ENCODE data around the gene CRABP2.

CRABP2 gene

DNA sequence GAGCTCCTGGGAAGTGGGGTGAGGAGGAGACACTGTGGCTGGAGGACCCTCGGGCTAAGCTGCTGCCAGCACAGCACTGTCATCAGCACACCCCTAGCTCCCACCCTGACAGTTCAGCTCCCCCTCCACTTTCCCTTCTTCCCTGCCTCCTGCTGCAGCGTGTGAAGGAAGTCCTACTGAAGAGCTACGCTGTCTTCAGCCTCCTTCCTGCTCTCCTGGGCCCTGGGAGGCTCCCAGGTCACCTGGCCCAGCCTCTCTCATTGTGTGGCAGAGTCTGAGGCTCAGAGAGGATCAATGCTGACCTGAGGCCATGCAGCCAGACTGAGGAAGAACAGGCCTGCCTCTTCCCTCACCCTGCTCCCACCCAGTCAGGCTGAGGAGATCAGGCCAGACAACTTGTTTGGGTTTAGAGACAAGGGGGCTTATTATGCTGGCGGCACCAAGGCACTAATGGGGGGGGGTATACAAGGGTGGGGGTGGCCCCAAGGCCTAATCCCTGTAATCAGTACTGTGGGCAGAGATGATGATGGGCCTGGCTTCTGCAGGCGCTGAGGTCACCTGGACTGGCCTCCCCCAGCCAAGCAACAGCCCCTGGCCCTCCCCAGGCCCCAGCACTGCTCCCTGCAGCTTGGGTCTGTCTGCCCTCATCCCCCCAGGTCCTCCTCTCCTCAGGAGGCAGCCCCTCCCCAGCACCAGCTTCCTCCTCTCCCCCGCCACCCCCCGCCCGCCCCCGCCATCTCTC lies 37.2 kb downstream of the CRABP2 start:
- no peak for DNase-seq (ENCODE audit: low read depth)

GRCh38 chr1:156667610-156667967 lies 37.8 kb downstream of the CRABP2 start:
- DNase-seq (ENCODE audit: low read depth): no peak

DNA sequence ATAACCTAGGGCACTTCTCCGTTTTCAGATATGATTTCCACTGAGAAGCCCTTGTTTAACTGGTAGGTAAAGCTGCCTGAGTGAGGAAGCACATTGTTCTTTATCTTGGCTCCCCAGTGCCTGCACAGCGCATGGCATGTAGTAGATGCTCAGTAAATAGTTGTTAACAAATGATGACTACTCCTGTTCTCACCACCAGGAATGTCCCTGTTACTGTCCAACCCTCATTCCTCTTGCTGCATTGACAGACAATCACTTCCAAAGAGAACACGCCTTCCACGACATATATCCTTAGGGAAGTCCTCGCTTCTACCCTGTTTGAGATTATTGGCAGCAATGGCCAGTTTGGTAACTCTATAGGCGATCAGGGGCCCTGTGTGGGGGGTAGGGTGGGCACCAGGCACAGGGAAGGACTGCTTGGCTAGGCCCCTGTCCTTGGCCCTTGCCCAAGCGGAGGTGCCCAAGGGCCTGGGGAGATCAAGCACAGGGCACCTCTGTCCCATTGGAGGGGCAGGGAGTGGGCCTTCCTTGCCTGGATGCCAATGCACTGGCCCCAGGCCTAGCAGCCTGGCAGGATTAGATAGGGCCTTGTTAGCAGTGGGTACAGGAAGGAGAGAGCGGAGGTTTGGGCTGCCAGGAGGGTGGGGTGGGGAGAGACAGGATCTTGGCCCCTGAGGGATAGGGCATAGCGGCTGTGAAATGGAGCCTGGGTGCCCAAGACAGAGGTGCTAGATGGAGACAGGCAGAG lies 38.3 kb downstream of the CRABP2 start:
- no peak for DNase-seq (ENCODE audit: low read depth)

- DNase-seq (ENCODE audit: low read depth): no peak
Observed at GRCh38 chr1:156665539-156665938, 39.8 kb downstream of the CRABP2 start.

GRCh38 chr1:156664767-156665411 lies 40.5 kb downstream of the CRABP2 start:
- no peak for DNase-seq (ENCODE audit: low read depth)

DNA sequence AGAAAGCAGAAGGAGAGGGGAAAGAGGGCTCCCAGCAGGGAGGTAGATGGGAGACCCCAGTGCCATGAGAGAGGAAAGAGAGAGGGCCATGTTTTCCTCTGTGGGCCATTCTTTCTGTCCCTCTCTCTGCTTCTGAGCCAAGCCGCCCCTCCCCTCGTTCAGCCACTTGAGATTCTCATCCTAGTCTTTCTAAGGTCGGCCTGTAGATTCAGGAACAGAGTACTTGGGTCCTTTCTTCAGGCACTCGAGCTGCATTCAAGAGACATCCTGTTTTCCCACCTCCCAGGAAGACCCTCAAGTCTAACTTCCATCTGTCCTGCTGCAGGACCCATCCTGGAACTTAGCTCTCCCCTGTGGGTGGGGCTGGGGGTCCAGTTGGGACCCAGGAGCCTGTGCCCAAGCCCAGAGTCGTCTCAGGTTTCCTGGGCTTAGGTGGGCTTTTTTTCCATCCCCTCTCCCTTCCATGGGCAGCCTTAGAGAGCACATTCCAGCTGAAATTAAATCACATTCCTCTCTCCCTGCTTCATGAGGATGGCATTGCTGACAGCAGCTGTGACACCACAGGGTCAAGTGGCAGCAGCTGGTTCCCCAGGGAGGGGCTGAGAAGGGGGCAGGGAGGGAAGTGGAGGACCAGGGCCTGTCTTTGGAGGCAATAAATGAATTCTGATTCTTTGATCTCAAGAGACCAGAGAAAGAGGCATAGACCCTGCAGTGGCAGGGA lies 41.2 kb downstream of the CRABP2 start:
- DNase-seq (ENCODE audit: low read depth): no peak

GRCh38 chr1:156663178-156663577 lies 42.2 kb downstream of the CRABP2 start:
- DNase-seq (ENCODE audit: low read depth): no peak

DNA sequence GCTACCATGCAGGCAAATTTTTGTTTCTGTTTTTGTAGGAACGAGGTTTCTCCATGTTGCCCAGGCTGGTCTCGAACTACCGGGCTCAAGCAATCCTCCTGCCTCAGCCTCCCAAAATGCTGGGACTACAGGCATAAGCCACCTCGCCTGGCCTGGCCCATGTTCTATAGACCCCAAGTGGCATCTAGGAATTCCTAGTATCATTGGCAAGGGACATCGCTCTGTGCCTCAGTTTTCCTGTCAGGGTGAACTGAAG lies 42.7 kb downstream of the CRABP2 start:
- no peak for DNase-seq (ENCODE audit: low read depth)

DNA sequence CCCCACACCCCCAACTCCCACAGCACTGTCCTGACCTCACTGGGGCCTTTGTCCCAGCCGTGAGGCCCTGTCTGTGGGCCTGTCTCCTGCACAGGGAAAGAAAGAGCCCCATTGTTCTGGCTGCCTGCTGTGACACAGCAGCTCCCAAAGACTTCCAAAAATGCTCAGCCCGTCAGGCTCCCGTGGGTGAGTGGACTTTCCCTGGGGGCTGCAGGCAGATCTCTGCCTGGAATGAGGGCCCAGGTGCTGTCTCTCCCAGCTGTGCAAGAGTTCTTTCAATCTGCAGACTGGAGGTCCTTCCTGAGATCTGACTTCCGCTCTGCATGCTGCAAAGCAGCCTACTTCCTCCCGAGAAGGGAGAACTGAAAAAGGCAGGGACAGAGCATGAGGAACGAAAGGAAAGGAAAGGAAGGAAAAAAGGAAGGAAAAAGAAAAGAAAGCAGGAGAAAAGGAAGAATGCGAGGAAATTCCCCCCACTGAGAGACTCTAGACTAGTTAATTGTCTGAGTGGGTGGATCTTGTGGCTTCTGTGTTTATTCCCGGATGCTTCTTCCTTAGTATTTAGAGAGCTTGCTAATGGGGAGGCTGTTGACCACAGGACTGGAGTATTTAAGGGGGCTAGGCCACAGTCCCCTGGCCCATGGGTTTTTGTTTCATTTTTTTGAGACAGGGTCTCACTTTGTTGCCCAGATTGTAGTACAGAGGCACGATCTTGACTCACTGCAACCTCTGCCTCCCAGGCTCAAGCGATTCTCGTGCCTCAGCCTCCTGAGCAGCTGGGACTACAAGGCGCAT lies 43.2 kb downstream of the CRABP2 start:
- DNase-seq (ENCODE audit: low read depth): no peak

- DNase-seq (ENCODE audit: low read depth): no peak
Observed at GRCh38 chr1:156660752-156661112, 44.7 kb downstream of the CRABP2 start.

DNA sequence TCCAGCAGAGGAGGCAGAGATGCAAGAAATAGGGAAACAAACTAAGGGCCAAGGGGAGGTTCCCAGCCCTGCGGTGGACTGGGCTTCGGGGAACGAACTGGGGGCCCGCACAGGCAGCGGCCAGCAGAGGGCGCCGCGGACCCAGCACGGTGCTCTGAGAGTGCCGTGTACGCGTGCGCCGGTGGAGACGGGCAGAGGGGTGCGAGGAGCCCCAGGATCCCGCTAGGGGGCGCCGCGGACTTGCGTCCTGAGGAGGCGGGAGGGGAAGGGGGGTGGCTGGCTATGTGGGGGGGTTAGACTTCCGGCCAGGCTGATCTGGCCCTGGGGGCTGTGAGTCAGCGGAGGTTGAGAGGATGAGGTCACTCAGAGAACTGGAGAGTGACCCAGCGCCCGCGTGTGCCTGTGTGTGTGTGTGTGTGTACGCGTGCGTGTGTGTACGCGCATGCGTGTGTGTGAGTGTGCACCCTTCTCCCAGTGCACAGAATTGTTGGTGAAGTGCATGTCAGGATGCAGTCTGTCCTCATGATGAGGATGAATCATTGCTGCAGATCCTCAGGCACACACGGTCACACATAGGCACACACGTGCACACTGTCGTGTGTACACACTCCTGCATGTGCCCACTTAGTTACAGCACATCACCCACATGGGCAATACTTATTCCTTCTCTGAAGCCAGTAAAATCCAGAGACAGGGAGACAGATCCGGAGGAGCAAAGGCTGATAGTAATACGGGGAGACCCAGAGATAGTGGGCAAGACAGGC lies 45.2 kb downstream of the CRABP2 start:
- peak; percentile 72 for DNase-seq (ENCODE audit: low read depth)

DNA sequence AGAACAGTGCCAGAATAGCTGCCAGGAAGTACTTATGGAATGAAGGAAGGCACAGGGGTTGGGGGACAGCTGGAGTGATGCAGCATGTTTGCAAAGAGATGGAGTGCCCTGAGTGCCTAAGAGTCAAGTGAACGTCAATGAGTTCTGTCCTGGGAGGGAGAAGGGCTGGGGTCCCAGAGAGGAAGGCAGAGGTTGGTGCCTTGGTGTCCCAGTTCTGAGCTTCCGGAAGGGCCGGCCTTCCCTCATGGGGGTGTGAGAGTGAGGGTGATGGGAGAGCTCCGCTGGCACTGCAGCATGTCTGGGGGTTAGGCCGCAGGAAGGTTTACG lies 45.8 kb downstream of the CRABP2 start:
- no peak for DNase-seq (ENCODE audit: low read depth)

GRCh38 chr1:156658945-156659574 lies 46.3 kb downstream of the CRABP2 start:
- no peak for DNase-seq (ENCODE audit: low read depth)

GRCh38 chr1:156658496-156658895 lies 46.9 kb downstream of the CRABP2 start:
- no peak for DNase-seq (ENCODE audit: low read depth)

- DNase-seq (ENCODE audit: low read depth): no peak
Observed at GRCh38 chr1:156657741-156658319, 47.6 kb downstream of the CRABP2 start.

- peak; percentile 45 for DNase-seq (ENCODE audit: low read depth)
Observed at GRCh38 chr1:156656806-156657740, 48.3 kb downstream of the CRABP2 start.

DNA sequence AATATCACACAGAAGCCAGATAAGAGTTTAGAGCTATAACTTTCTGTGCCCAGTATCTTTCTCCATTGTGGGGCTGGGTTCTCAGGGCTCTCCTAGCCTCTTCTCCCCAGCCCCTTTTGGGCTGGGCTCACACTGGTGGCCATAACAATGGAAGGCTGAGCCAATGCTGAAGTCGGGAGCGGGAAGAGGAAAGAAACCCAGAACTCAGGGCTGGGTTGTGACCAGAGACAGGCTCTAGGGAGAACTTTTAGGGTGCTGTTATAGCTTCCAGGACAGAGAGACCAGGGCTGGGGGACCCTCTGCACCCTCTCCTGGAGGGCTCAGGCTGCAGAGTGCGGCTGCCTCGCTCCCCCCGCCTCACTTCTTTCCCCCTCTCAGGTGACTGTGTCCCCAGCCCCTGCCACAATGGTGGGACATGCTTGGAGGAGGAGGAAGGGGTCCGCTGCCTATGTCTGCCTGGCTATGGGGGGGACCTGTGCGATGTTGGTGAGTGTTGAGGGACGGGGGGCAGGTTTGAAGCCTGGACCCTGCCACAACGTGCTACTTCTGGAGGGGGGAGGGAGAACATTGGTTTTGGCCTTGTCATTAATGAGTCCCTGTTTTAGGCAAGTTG lies 49.4 kb downstream of the CRABP2 start:
- no peak for DNase-seq (ENCODE audit: low read depth)

DNA sequence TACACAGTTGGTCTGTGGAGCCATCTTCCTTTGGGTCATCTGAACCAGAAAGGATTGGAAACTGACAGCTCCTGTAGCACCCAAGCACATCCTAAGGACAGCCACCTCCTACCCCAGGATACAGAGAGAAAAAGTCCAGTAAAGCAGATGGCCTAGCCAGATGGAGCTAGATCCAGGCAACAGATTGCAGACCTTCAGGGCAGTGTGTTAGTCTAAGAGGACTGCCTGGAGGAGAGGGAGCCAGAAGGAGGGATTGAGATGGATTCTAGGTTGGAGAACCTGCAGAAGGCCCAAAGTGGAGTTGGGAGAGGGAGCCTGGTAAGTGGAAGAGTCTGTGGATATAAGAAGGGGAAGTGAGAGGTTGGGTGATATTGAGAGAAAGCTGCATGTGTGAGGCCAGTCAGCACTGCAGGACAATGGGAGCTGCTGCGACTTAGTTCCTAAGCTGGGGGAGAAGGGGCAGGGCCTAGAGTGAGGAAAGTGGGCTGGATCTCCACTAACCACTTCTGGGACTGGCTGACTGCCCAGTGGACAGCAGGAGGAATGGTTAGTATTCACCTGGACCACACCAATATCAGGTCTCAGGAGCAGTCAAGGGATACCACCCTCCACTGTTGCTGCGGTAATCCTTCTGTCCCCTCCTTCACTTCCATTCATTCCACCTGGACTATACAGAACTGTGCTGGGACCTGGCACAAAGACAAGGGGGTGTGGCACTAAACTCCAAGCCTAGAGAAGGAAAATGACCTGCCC lies 50.1 kb downstream of the CRABP2 start:
- no peak for DNase-seq (ENCODE audit: low read depth)
